Measurements from ENCODE around the gene CNDP2.

DNA sequence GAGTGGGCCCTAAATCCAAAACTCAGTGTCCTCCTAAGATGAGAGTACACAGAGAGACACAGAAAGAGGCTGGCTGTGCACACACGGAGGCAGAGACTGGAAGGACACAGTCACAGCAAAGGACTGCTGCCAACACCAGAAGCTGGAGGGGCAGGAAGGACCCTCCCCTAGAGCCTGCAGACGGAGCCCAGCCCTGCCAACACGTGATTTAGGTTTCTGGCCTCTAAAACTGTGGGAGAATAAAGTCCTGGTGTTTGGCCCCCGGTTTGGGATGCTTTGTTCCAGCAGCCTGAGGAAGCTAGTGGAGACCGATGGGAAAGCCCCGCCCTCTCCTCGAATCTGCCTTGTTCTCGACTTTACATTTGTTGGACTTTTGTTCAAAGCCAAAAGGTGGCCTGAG is 48.7 kb downstream of the CNDP2 start:
- TF ChIP-seq, protein P1, sequence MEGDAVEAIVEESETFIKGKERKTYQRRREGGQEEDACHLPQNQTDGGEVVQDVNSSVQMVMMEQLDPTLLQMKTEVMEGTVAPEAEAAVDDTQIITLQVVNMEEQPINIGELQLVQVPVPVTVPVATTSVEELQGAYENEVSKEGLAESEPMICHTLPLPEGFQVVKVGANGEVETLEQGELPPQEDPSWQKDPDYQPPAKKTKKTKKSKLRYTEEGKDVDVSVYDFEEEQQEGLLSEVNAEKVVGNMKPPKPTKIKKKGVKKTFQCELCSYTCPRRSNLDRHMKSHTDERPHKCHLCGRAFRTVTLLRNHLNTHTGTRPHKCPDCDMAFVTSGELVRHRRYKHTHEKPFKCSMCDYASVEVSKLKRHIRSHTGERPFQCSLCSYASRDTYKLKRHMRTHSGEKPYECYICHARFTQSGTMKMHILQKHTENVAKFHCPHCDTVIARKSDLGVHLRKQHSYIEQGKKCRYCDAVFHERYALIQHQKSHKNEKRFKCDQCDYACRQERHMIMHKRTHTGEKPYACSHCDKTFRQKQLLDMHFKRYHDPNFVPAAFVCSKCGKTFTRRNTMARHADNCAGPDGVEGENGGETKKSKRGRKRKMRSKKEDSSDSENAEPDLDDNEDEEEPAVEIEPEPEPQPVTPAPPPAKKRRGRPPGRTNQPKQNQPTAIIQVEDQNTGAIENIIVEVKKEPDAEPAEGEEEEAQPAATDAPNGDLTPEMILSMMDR (IDR thresholded peaks at IDR 0.05; ENCODE audit: low read length), result no peak
- TF ChIP-seq EZH2 (optimal IDR thresholded peaks at IDR 0.05; ENCODE audit: low read depth, low read length), result no peak
- TF ChIP-seq EZH2phosphoT487 (IDR thresholded peaks at IDR 0.05; ENCODE audit: low read length), result no peak

All from MM.1S (cell line).